ENCODE results near the gene THOC6.
"Not testable (repeated sequence)": the region's sequence is repeated elsewhere in the genome, so short reads cannot be mapped to it uniquely, and the experiment has no call there.

Gene THOC6

DNA sequence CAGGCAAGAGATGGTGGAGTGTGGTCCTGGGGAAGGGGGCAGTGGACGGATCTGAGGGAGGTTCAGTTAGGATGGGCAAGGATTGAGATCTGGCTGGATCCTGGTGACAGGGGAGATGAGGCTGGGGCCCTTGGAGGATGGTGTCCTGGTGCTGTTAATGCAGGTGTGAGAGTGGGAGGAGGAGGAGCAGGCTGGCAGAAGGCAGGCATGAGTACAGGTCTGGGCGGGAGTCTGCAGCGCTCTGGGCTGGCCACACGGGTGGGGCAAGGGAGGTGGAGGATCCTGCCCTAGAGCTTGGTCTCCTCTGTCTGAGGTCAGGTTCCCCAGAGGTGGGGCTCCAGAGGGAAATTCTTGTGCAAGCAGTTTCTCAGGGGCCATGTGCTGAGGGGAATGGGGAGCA is 48.3 kb downstream of the THOC6 start:
- not testable (repeated sequence) for DNase-seq (ENCODE audit: low spot score)

DNA sequence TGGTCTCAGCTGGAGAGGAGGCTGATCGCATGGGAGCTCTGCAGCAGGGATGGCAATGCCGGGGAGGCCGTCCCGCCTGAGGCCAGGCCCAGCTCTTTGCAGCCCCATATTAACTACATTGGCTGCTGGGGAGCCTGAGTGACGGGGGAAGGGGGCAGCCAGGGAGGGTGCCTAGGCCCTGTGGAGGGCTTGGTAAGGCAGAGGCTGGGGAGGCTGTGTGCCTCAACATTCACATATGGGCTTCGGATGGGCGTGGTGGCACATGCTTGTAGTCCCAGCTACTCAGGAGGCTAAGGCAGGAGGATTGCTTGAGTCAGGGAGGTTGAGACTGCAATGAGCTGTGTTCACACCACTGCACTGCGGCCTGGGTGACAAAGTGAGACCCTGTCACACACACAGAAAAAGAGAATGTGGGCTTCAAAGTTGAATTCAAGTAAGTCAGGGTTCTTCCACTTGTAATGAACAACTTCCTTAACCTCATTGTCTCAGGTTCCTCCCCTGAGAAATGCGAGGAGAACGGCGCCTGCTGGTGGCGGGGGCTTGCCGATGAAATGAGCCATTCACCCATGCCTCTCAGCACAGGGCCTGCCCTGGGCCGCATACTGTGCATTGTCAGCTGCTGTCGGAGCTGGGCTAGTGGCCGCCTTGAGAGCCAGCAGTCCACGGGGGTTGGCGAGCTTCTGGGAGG is 48.9 kb downstream of the THOC6 start:
- DNase-seq (ENCODE audit: low spot score) = peak; percentile 74

DNA sequence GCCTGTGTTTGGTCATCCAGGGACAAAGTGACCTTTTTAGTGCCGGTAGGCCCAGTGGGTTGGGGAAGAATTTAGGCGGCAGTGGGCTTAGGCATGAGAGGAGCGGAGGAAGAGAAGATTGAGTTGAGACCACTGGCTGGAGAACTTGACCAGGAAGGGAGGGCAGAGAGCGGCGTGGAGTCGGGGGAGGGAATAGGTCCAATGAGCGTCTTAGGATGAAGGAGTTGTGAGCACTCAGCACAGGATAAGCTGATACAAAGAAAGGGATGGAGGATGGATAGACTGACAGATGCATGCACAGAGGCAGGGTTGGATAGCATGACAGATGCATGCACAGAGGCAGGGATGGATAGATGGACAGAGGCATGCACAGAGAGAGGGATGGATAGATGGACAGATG is 49.6 kb downstream of the THOC6 start:
- no peak for DNase-seq (ENCODE audit: low spot score)

DNA sequence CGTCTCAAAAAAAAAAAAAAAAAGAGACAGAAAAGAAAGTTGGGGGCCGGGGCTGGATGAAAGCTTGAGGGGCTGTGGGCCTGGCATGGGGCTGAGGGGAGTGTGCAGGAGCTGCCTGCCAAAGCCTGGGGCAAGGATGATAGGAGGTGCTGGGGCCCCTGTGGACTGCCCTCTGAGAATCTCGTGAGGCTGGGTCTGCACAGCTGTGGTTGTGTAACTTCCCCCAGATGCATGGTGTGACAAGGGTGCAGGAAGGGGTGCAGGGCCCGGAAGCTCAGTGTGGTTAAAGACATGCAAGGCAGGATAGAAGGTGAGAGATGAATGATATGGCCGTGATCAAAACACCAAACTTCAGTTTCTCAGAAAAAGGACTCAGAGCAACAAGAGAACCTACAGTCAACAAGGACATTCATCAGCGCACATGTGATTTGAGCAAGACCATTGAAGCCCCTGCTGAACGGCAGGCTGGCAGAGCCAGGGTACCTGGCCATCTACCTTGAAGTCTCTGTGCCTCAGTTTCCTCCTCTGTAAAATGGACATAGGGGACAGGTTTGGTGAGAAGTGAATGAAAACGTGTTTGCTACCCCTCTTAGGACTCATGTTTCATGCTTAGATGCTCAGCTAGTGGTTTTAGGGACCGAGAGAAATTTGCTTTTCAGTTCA is 51.2 kb downstream of the THOC6 start:
- DNase-seq (ENCODE audit: low spot score) = peak; percentile 90

DNA sequence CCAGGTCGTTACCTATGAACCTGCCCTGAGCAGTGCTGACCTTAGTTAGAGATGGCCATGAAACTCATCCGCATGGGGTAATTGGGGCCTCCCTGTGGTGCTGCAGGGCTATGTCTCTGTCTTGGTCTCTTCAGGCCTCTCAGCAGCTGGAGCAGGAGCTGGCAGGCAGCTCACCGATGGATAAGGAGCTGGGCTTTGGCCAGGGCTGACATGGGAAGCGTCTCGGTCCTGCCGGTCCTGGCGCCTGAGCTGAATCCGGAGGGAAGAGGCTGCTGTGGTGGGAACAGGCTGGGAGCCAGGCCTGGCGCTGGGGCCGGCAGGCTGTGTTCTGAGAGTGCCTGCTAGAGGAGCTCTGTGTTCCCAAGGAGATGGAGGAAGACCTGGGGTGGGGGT is 51.7 kb downstream of the THOC6 start:
- DNase-seq (ENCODE audit: low spot score) = no peak

- DNase-seq (ENCODE audit: low spot score) = not testable (repeated sequence)
These were observed 52.1 kb downstream of the THOC6 start for GRCh38 chr16:3075946-3076345.

DNA sequence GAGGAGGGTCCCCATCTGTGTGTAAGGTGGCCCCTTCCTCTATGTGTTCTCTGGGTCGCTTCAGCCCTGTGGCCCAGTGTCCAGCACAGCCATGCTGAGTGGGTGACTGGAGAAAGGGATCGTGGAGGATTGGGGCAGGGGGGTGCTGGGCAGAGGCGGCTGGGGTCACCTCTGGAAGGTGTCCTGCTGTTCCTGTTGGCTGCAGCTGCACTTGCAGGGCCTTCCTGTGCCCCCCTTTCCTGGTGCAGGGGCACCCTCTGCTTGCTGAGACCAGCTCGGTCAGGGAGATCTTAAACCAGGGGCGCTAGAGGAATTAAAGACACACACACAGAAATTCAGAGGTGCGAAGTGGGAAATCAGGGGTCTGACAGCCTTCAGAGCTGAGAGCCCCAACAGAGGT is 52.7 kb downstream of the THOC6 start:
- no peak for DNase-seq (ENCODE audit: low spot score)

All from CD4-positive, alpha-beta T cell treated with Interleukin-15 for 4 hours (primary cell).